C4-2B (cell line): ENCODE measurements around the gene CATSPERZ.

Experiments
- H3K27ac ChIP-seq: fragments of 450-650 bp; 2 replicates; pipeline ENCODE4 v1.5.1; 2017
- ZFX ChIP-seq: fragments of 450-650 bp; IDR thresholded peaks from 2 replicates; pipeline ENCODE4 v1.6.1; 2017
- TF ChIP-seq, protein P1 (sequence below): fragments of 450-650 bp; conservative IDR thresholded peaks from 2 replicates; pipeline ENCODE4 v1.5.1; 2017; ENCODE audit warnings: mild to moderate bottlenecking

CATSPERZ gene

DNA sequence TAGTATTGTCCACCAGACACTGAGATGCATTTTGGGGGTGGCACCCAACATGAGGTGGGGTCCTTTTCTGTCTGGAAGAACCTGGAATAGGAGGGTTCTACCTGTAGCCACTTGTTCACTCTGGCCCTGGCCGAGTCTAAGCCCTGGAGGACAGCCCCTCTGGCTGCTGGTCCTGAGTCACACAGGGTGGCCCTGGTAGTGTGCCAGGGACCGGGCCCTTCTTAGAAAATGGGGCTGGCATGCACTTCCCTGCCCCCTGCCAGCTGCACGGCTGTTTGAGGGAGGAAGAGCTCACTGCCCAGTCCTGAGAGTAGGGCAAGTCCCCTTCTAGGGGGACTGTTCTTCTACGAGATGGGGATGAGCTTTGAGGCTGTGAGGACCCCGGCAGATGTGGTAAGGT is 46.7 kb upstream of the CATSPERZ start:
- no peak for TF ChIP-seq ZFX
- TF ChIP-seq, protein P1, sequence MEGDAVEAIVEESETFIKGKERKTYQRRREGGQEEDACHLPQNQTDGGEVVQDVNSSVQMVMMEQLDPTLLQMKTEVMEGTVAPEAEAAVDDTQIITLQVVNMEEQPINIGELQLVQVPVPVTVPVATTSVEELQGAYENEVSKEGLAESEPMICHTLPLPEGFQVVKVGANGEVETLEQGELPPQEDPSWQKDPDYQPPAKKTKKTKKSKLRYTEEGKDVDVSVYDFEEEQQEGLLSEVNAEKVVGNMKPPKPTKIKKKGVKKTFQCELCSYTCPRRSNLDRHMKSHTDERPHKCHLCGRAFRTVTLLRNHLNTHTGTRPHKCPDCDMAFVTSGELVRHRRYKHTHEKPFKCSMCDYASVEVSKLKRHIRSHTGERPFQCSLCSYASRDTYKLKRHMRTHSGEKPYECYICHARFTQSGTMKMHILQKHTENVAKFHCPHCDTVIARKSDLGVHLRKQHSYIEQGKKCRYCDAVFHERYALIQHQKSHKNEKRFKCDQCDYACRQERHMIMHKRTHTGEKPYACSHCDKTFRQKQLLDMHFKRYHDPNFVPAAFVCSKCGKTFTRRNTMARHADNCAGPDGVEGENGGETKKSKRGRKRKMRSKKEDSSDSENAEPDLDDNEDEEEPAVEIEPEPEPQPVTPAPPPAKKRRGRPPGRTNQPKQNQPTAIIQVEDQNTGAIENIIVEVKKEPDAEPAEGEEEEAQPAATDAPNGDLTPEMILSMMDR: no peak
- no peak overlapping the region for H3K27ac ChIP-seq

DNA sequence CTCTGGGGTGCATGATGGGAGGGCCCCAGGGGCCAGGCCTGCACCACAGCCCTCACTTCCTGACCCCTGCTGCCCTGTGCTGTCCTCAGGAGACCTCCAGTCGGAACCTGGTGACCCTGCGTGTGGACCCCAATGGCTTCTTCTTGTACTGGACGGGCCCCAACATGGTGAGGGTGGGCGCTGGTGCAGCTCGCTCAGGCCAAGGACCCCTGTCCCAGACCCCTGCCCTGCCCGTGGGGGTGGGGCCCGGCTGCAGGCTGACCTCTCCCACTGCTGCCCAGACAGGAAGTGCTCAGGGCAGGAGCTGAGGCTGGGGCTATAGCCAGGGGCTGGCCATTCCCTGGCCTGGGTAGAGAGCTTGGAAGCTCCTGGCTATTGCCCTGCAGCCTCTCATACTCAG is 45.8 kb upstream of the CATSPERZ start:
- no peak for TF ChIP-seq ZFX
- H3K27ac ChIP-seq: no peak overlapping the region

DNA sequence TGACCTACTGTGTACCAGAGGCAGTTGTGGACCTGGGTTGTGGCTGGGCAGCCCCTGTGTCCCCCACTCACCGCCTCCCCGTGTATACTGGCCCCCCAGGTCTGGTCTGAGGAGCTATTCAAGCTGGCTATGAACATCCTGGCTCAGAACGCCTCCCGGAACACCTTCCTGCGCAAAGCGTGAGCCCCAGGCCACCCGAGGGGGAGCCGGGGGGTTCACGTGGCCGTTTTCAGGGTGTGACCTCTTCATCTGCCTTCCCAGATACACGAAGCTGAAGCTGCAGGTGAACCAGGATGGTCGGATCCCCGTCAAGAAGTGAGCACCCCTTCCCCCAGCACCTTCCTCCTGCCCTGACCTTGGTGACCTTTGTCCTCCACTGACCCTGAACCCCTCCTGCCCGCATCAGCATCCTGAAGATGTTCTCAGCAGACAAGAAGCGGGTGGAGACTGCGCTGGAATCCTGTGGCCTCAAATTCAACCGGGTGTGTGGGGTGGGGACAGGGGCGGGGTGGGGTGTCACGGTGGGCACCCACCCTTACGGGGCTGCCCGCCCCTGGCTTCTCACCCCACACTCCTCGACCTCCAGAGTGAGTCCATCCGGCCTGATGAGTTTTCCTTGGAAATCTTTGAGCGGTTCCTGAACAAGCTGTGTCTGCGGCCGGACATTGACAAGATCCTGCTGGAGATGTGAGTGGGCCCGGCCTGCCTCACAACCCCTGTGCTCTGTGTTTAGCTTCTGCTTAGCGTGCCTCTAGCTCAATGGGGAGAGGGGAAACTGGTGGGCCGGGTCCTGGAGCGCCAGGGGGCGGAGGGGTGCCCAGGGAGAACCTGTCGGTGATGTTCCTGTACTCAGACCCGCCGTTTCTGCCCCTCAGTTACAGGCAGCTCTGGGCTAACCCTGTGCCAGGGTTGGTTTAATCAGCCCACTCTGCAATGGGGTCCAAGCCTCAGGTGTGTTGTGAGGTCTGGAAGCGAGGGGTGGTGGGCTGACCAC is 44.7 kb upstream of the CATSPERZ start:
- TF ChIP-seq, protein P1: no peak
- TF ChIP-seq ZFX: no peak
- no peak overlapping the region for H3K27ac ChIP-seq

DNA sequence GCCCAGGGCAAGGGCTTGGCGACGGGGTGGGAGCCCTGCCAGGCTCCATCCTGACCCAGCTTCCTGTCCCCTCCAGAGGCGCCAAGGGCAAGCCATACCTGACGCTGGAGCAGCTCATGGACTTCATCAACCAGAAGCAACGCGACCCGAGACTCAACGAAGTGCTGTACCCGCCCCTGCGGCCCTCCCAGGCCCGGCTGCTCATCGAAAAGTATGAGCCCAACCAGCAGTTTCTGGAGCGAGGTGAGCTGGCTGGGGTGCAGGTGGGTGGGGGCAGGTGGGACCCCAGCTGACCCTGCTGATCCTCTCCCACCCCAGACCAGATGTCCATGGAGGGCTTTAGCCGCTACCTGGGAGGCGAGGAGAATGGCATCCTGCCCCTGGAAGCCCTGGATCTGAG is 43.9 kb upstream of the CATSPERZ start:
- no peak overlapping the region for H3K27ac ChIP-seq
- TF ChIP-seq, protein P1: no peak
- no peak for TF ChIP-seq ZFX

DNA sequence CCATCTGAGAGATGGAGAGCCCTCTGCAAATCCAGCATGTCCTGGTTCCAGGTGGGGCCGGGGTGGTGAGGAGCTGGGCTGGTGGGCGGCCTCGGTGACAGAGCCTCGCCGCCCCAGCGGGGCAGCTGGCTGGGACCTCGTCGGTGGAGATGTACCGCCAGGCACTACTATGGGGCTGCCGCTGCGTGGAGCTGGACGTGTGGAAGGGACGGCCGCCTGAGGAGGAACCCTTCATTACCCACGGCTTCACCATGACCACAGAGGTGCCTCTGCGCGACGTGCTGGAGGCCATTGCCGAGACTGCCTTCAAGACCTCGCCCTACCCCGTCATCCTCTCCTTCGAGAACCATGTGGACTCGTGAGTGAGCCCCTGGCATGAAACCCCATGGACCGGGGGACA is 41.8 kb upstream of the CATSPERZ start:
- TF ChIP-seq, protein P1: no peak
- TF ChIP-seq ZFX: no peak
- H3K27ac ChIP-seq: no peak overlapping the region

DNA sequence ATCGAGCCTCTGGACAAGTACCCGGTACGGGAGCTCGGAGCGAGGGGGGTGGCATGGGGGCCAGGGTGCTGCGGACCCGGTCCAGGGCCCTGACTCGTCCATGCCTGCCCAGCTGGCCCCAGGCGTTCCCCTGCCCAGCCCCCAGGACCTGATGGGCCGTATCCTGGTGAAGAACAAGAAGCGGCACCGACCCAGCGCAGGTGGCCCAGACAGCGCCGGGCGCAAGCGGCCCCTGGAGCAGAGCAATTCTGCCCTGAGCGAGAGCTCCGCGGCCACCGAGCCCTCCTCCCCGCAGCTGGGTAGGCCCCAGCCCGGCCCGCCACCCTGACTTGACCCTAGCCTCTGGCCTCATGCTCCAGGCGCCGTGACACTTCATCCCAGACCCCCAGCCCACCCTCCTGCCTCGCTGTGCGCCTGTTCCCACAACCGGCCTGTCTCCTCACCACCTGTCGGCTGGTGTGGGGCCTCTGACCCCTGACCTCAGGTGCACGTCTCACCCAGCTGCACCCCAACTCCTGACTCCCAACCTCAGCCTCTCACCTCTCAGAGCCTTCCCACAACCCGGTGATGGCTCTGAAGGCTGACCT is 41.1 kb upstream of the CATSPERZ start:
- no peak overlapping the region for H3K27ac ChIP-seq
- TF ChIP-seq ZFX: no peak
- TF ChIP-seq, protein P1: no peak

DNA sequence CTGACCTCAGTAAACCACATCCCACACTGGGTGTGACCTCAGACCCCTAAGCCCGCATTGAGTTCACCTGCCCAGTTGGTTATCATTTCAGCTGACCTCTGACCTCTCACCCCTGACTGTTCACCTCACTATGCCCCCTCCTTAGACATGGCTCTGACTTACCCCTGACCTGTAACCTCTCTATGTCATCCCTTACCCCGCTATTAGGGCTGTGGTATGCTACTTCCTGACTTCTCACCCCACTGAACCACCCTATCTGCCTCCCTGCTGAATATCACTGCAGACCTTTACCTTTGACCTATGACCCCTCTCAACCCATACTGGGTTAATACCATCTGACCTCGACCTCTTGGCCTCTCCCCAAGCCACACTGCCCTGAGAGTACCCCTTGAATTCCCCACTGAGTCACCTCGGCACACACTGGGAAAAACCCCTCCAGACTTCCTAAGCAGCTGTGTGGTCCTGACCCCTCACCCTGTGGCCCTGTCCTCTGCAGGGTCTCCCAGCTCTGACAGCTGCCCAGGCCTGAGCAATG is 40.6 kb upstream of the CATSPERZ start:
- no peak overlapping the region for H3K27ac ChIP-seq
- TF ChIP-seq ZFX: no peak
- TF ChIP-seq, protein P1: no peak
